Thyroid gland (tissue), 4 donors: Measurements from ENCODE around the gene NPAS1. TPM values are rescaled to one million over a fixed set of nuclear protein-coding genes. Genes with fewer than 3 reads are reported as not detected.

Source experiments
- DNase-seq, 2 donors: peaks; one replicate each; pipeline ENCODE4 v3.0.0-alpha.2; 2019
- H3K27ac ChIP-seq, 3 donors: fragments of 200-600 bp; sonication (generic); 1 replicate in 2 of 3; 2 replicates in 1 of 3; pipeline ENCODE4 v1.5.1; 2016 to 2019; ENCODE audit warnings: mild to moderate bottlenecking in 1 of 3, moderate library complexity in 1 of 3
- H3K27me3 ChIP-seq: fragments of 200-600 bp; sonication (generic); one replicate; pipeline ENCODE4 v1.5.1; 2019
- H3K36me3 ChIP-seq, 2 donors: fragments of 200-600 bp; sonication (generic); one replicate each; pipeline ENCODE4 v1.5.1; 2016 to 2019
- H3K4me1 ChIP-seq, 2 donors: fragments of 200-600 bp; sonication (generic); one replicate each; pipeline ENCODE4 v1.5.1; 2017 to 2019
- H3K4me3 ChIP-seq, 3 donors: fragments of 200-600 bp; sonication (generic); replicated peaks in 1 of 3; 1 replicate in 2 of 3; 2 replicates in 1 of 3; pipeline ENCODE4 v1.5.1; 2016; ENCODE audit warnings: mild to moderate bottlenecking in 1 of 3
- H3K9me3 ChIP-seq: fragments of 200-600 bp; sonication (generic); one replicate; pipeline ENCODE4 v1.5.1; 2017
- POLR2A ChIP-seq, 2 donors: fragments of 450-650 bp; IDR thresholded peaks; one replicate each; pipeline ENCODE4 v1.6.1; 2017; ENCODE audit warnings: antibody characterized with exemption in 2 of 2, mild to moderate bottlenecking in 2 of 2, moderate library complexity in 1 of 2
- WGBS, 2 donors: methylation state at CpG; one replicate each; pipeline ENCODE4 v1.1.5; 2017; 5-methylcytosine and 5-hydroxymethylcytosine counted together
- intact Hi-C: fragments of 100-400 bp; cut with DNase I; formaldehyde crosslinking; loops from one replicate; pipeline ENCODE4 v1.15.1; 2023
- total RNA-seq, 4 donors: library from RNA; depleted of rRNA; stranded (reverse); fragments of >200 nt; gene quantifications; one replicate each; pipeline ENCODE4 v1.2.3, GENCODE V29; 2016
- TF ChIP-seq, protein P1 (sequence below), 6 experiments: fragments of 200-600 bp in 3 of 6; fragments of 450-650 bp in 3 of 6; sonication (generic) in 3 of 6; IDR thresholded peaks; one replicate each; pipeline ENCODE4 v1.5.1; 2016 to 2019; ENCODE audit warnings: antibody characterized with exemption in 6 of 6, mild to moderate bottlenecking in 2 of 6, inconsistent platforms in 1 of 6, moderate library complexity in 1 of 6

Gene NPAS1
- total RNA-seq, 4 donors from 2014 or later = 0.56 to 0.71 TPM; not detected in 2

DNA sequence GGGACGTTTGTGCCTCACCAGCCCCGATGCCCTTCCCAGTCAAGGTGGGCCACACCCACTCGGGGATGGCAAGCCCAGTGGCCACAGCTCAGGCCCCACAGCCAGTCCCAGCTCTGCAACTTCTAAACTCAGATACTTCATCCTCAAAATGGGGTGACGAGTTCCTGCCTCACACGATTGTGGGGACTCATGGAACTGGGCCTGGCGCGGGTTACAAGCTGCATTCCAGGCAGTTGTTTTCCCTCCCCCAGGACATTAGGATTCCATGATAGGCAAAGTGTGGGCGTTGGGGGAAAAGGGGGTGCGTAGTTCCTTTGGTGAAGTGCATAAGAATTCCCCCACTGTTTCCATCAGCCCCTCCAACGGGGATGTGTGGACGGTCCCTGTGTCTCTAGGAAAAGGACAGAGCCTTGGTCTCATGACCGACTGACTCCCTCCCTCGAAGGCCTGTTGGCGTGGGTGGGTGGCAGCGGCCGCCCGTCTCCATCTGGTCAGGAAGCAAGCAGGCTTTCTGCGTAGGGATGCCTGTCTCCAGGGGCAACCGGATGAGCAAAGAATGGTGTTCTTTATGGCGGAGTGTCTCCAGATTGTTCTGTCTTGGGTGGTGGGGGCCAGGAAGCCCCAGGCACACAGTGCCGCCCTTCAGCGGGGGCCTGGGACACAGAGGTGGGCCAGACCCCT lies 21.1 kb upstream of the NPAS1 start:
- intact Hi-C loops = no loop called here
- Histone ChIP-seq H3K4me3 (no peak overlapping the region), H3K9me3 (no peaks in the 10 kb centered on the region), H3K27ac (no peak overlapping the region), H3K4me1 (peaks cover 0 to 1% of the 10 kb centered on the region in 2 donors), H3K36me3 (peaks cover 32 to 35% of the 10 kb centered on the region in 2 donors), H3K27me3 (no peaks in the 10 kb centered on the region)
- no peak for DNase-seq
- TF ChIP-seq POLR2A (IDR thresholded peaks at IDR 0.05) = no peak
- TF ChIP-seq, protein P1, sequence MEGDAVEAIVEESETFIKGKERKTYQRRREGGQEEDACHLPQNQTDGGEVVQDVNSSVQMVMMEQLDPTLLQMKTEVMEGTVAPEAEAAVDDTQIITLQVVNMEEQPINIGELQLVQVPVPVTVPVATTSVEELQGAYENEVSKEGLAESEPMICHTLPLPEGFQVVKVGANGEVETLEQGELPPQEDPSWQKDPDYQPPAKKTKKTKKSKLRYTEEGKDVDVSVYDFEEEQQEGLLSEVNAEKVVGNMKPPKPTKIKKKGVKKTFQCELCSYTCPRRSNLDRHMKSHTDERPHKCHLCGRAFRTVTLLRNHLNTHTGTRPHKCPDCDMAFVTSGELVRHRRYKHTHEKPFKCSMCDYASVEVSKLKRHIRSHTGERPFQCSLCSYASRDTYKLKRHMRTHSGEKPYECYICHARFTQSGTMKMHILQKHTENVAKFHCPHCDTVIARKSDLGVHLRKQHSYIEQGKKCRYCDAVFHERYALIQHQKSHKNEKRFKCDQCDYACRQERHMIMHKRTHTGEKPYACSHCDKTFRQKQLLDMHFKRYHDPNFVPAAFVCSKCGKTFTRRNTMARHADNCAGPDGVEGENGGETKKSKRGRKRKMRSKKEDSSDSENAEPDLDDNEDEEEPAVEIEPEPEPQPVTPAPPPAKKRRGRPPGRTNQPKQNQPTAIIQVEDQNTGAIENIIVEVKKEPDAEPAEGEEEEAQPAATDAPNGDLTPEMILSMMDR (IDR thresholded peaks at IDR 0.05) = no peak
- 89 to 93% methylated on average over 10 to 21 of the region's 22 CpGs for WGBS, 2 donors

DNA sequence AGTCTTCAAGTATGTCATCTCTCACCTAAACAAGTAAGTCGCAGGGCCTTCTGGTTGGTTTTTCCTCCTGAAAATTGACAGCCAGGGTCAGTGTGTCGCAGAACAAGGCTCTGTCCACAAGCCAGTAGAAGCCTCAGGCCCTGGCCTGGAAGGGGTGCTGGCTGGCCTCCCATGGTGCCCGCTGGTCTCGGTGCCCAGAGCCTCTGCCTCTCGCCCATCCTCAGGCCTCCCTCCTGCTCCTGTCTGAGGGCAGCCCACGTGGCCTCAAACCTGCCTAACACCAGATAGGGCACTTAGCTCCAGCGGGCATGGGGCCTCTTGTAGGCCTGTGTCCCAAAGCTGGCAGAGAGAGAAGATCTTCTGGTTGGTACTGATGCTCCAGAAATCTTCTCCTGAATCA lies 20.3 kb upstream of the NPAS1 start:
- 94 to 100% methylated on average over 4 to 7 of the region's 7 CpGs for WGBS, 2 donors
- TF ChIP-seq, protein P1 (IDR thresholded peaks at IDR 0.05) = no peak
- no peak for TF ChIP-seq POLR2A (IDR thresholded peaks at IDR 0.05)
- H3K27ac ChIP-seq = no peak overlapping the region
- intact Hi-C loops = no loop called here
- no peaks in the 10 kb centered on the region for H3K9me3 ChIP-seq
- no peak overlapping the region for H3K4me3 ChIP-seq
- H3K36me3 ChIP-seq = peaks cover 28 to 35% of the 10 kb centered on the region in 2 donors
- DNase-seq = no peak
- no peaks in the 10 kb centered on the region for H3K27me3 ChIP-seq
- peaks cover 6 to 8% of the 10 kb centered on the region in 2 donors for H3K4me1 ChIP-seq

DNA sequence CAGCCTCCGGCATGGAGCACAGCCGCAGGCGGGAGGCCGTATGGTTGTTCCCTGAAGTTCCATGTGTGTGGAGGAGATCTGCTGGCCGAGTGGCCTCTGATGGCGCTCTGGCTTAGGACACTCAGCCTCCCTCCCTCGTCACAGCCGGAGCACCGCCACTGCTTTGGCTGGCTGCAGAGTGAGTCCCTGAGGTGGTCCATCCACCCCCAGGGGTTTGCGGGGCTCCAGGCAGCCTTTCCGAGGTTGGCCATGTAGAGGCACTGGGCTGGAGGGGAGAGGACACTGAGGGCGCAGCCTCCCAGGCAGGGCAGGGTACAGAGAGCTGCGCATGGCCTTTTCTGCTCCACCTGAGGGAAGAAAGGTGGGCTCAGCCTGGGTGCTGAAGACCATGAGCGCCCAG lies 19.8 kb upstream of the NPAS1 start:
- Histone ChIP-seq H3K4me1 (peaks cover 6 to 8% of the 10 kb centered on the region in 2 donors), H3K9me3 (no peaks in the 10 kb centered on the region), H3K4me3 (no peak overlapping the region), H3K36me3 (peaks cover 28 to 30% of the 10 kb centered on the region in 2 donors), H3K27ac (no peak overlapping the region), H3K27me3 (no peaks in the 10 kb centered on the region)
- DNase-seq = no peak
- 95 to 99% methylated on average over 12 to 13 of the region's 14 CpGs for WGBS, 2 donors
- TF ChIP-seq POLR2A (IDR thresholded peaks at IDR 0.05) = no peak
- TF ChIP-seq, protein P1 (IDR thresholded peaks at IDR 0.05) = no peak
- intact Hi-C loops = no loop called here

DNA sequence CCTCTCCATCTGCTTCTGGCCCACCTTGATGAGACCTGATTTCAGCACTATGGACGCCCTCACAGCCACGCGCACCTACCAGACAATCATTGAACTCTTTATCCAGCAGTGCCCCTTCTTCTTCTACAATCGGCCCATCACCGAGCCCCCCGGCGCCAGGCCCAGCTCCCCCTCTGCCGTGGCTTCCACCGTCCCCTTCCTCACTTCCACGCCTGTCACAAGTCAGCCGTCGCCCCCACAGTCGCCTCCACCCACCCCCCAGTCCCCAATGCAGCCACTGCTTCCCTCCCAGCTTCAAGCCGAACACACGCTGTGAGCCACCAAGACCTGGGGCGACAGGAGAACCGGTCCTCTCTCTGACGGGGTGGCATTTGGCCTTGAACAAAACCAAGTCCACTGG lies 19.3 kb upstream of the NPAS1 start:
- intact Hi-C loops = no loop called here
- DNase-seq = no peak
- Histone ChIP-seq H3K27me3 (no peaks in the 10 kb centered on the region), H3K36me3 (peaks cover 28 to 30% of the 10 kb centered on the region in 2 donors), H3K9me3 (no peaks in the 10 kb centered on the region), H3K27ac (no peak overlapping the region), H3K4me1 (peaks cover 6 to 8% of the 10 kb centered on the region in 2 donors), H3K4me3 (no peak overlapping the region)
- no peak for TF ChIP-seq POLR2A (IDR thresholded peaks at IDR 0.05)
- TF ChIP-seq, protein P1 (IDR thresholded peaks at IDR 0.05) = no peak
- WGBS, 2 donors = 96 to 98% methylated on average over 18 of the region's 18 CpGs

DNA sequence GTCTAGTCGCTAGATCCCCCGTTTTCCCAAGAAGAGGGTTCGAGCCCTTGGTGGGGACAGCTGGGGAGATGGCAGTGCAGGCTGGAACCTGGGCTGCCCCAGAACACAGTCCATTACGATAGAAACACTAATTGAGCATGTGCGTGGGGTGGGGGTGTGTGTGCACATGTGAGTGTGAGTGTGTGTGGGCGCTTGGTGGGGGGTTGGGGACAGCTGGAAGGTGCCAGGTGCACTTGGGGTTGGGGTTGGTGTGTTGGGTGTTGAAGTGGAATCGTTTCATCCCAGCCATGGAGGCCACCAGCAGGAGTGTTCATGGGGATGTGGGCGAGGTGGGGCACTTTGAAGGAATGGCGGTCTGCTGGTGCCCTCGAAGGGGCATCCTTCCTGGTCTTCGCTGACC lies 18.1 kb upstream of the NPAS1 start:
- no peak for TF ChIP-seq POLR2A (IDR thresholded peaks at IDR 0.05)
- TF ChIP-seq, protein P1 (IDR thresholded peaks at IDR 0.05) = no peak
- no peaks in the 10 kb centered on the region for H3K27me3 ChIP-seq
- intact Hi-C loops = no loop called here
- no peaks in the 10 kb centered on the region for H3K9me3 ChIP-seq
- peaks cover 6 to 8% of the 10 kb centered on the region in 2 donors for H3K4me1 ChIP-seq
- WGBS, 2 donors = 92 to 93% methylated on average over 10 to 11 of the region's 11 CpGs
- no peak overlapping the region for H3K4me3 ChIP-seq
- no peak for DNase-seq
- peaks cover 28 to 30% of the 10 kb centered on the region in 2 donors for H3K36me3 ChIP-seq
- H3K27ac ChIP-seq = no peak overlapping the region
